ENCODE measurements around the gene FADS1. TPM values are rescaled to one million over a fixed set of nuclear protein-coding genes. Genes with fewer than 3 reads are reported as not detected.
A peak's percentile ranks its signal among the peaks of the same experiment; 100 is the strongest.

Gene FADS1
- total and polyA plus RNA-seq, 2 experiments from 2014 or later = 74.9 to 119 TPM

DNA sequence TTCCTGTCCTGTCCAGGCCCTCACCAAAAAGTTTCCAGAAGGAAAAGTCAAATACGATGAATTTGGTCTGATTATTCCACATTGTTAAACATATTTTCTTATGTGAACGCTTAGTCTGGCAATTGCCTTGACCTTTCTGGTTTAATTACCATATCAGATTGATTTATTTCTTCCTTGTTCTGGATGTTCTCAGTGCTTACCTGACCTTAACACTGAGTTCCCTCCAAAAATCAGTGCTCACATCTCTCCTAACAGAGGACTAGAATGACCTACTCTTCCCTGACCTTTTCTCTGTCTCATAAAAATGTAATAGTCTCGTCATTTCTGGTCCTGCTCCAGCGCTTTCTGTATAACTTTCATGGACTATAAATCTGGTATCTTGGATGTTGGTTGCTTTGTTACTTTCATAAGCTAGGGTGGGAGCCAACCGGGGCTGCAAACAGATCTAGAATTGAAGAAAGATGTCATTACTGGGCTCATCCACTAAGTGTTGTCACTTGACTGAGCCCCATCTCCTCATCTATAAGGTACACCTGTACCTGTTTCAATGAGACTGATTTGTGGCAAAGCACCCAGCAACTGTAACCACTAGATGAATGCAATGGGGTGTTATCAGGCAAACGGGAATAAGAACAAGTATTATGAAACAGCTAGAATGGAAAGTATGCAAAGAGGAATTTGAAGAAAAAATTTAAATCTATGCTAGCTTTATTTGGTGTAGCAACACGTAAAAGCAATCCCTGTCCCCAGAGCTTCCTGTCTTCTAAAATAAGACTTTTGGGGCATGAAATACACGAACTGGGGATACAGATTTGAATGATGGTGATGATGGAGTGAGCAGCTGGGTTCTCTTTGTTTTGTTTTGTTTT is 13.7 kb upstream of the FADS1 start (continued):
- TF ChIP-seq, protein P1, sequence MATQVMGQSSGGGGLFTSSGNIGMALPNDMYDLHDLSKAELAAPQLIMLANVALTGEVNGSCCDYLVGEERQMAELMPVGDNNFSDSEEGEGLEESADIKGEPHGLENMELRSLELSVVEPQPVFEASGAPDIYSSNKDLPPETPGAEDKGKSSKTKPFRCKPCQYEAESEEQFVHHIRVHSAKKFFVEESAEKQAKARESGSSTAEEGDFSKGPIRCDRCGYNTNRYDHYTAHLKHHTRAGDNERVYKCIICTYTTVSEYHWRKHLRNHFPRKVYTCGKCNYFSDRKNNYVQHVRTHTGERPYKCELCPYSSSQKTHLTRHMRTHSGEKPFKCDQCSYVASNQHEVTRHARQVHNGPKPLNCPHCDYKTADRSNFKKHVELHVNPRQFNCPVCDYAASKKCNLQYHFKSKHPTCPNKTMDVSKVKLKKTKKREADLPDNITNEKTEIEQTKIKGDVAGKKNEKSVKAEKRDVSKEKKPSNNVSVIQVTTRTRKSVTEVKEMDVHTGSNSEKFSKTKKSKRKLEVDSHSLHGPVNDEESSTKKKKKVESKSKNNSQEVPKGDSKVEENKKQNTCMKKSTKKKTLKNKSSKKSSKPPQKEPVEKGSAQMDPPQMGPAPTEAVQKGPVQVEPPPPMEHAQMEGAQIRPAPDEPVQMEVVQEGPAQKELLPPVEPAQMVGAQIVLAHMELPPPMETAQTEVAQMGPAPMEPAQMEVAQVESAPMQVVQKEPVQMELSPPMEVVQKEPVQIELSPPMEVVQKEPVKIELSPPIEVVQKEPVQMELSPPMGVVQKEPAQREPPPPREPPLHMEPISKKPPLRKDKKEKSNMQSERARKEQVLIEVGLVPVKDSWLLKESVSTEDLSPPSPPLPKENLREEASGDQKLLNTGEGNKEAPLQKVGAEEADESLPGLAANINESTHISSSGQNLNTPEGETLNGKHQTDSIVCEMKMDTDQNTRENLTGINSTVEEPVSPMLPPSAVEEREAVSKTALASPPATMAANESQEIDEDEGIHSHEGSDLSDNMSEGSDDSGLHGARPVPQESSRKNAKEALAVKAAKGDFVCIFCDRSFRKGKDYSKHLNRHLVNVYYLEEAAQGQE (IDR thresholded peaks at IDR 0.05; ENCODE audit: unreplicated experiment) = no peak
- TF ChIP-seq EZH2 (IDR thresholded peaks at IDR 0.05; ENCODE audit: low read depth, unreplicated experiment) = no peak
- no peak for TF ChIP-seq NANOG (IDR thresholded peaks at IDR 0.05; ENCODE audit: borderline replicate concordance)
- no peak for TF ChIP-seq ZNF114 (CRISPR knock-in tag; IDR thresholded peaks at IDR 0.05)
- TF ChIP-seq EZH2phosphoT487 (IDR thresholded peaks at IDR 0.05; ENCODE audit: unreplicated experiment) = no peak
- no peak for TF ChIP-seq ZNF331 (CRISPR knock-in tag; IDR thresholded peaks at IDR 0.05; ENCODE audit: low read depth)

DNA sequence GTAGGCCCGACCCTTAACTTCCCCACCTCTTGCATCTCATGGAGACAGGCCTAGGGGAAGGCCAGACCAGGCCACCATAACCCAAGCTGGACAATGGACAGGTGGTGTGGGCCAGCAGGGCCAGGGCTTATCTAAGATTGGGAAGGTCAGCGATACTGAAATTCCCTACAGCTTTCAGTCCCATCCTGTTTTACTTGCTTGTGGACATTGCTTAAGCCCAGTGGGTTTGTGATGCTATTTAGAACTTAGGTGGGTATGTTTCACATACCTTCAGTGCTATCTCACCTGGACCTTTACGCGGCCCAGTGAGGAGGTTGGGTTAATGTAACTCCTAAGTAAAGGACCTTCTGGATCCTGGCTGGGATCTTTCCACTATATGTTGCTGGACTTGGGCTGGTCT is 13.0 kb upstream of the FADS1 start:
- ATAC-seq = no peak
- Mint-ChIP-seq H3K4me1 (peaks cover 62% of the 10 kb centered on the region), H3K36me3 (ENCODE audit: low read depth) (peaks cover 31% of the 10 kb centered on the region), H3K27ac (no peak overlapping the region), H3K4me3 (peak overlapping the region; percentile 87), H3K9me3 (peaks cover 3% of the 10 kb centered on the region; the same call in 1 of the 3 replicates), H3K27me3 (ENCODE audit: insufficient read depth, low read depth, poor library complexity) (peaks cover 24% of the 10 kb centered on the region)
- Histone ChIP-seq H3K36me3 (ENCODE audit: insufficient read depth) (no peaks in the 10 kb centered on the region; the same call in 1 of the 2 replicates), H3K4me1 (ENCODE audit: insufficient read depth) (peaks cover 65% of the 10 kb centered on the region), H3F3A (replicated peaks; ENCODE audit: low read depth) (peaks cover 56% of the 10 kb centered on the region), H4K20me1 (replicated peaks; ENCODE audit: insufficient read depth) (peaks cover 42% of the 10 kb centered on the region), H3K27ac (ENCODE audit: low read depth) (0 out of 2 replicates have a peak overlapping the region, but pooled peaks have one; percentile 21), H3K79me2 (replicated peaks; ENCODE audit: insufficient read depth) (peaks cover 67% of the 10 kb centered on the region), H3K4me2 (peak overlapping the region; percentile 100), H3K9me2 (ENCODE audit: insufficient read depth) (no peaks in the 10 kb centered on the region), H3K27me3 (ENCODE audit: insufficient read depth) (no peaks in the 10 kb centered on the region), H2AFZ (no peak overlapping the region), H3K4me3 (peak overlapping the region; percentile 99)
- TF ChIP-seq ZNF114 (CRISPR knock-in tag; IDR thresholded peaks at IDR 0.05) = no peak
- no peak for DNase-seq (ENCODE audit: low spot score)

DNA sequence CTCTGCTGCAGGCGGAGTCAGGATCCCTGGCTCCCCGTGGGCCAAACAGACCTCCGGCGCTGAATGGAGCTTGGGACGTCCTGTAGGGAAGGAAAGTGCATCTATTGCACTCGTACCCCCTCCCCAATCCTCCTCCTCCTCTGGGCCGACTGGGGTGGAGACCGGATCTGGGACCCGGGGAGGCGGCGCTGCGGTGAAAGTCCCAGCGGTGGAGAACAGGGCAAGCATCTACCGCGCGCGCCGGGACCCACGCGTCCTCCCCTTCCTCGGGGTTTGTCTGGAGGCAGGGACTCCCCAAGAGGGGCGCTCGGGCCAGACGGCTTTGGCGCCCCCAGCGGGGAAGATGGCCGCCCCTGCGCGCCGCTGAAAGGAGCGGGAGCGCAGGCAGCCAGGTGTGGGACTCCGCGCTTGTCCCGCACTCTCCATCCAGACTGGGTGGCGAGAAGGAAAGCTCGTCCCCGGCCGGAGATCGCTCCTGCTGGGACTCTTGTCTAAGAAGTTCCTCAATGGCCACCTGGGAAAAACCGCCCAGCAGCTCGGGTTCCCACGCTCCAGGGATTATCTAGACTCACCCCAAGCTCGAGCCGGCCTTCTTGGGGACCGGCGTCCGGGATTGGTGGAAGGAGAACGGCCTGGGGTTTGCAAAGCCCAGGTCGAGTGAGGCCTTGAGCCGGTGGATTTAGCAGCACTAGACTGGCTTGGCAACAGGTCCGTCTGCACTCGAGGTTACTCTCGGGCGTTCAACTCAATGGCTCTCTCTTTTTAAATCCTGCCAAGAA is 12.0 kb upstream of the FADS1 start:
- no peaks in the 10 kb centered on the region; the same call in 1 of the 2 replicates for H3K36me3 ChIP-seq (ENCODE audit: insufficient read depth)
- peak overlapping the region; percentile 99 for H3K4me3 ChIP-seq
- Mint-ChIP-seq H3K4me3 (peak overlapping the region; percentile 87), H3K9me3 (peaks cover 3% of the 10 kb centered on the region; the same call in 1 of the 3 replicates), H3K27ac (peak overlapping the region; percentile 95), H3K36me3 (ENCODE audit: low read depth) (peaks cover 34% of the 10 kb centered on the region), H3K27me3 (ENCODE audit: insufficient read depth, low read depth, poor library complexity) (peaks cover 26% of the 10 kb centered on the region), H3K4me1 (peaks cover 55% of the 10 kb centered on the region)
- peaks cover 41% of the 10 kb centered on the region for H4K20me1 ChIP-seq (replicated peaks; ENCODE audit: insufficient read depth)
- H3K27ac ChIP-seq (ENCODE audit: low read depth) = peak overlapping the region; percentile 99
- H3K27me3 ChIP-seq (ENCODE audit: insufficient read depth) = no peaks in the 10 kb centered on the region
- no peaks in the 10 kb centered on the region for H3K9me2 ChIP-seq (ENCODE audit: insufficient read depth)
- H3K4me2 ChIP-seq = peak overlapping the region; percentile 100
- H3F3A ChIP-seq (replicated peaks; ENCODE audit: low read depth) = peaks cover 48% of the 10 kb centered on the region
- TF ChIP-seq, protein P2, sequence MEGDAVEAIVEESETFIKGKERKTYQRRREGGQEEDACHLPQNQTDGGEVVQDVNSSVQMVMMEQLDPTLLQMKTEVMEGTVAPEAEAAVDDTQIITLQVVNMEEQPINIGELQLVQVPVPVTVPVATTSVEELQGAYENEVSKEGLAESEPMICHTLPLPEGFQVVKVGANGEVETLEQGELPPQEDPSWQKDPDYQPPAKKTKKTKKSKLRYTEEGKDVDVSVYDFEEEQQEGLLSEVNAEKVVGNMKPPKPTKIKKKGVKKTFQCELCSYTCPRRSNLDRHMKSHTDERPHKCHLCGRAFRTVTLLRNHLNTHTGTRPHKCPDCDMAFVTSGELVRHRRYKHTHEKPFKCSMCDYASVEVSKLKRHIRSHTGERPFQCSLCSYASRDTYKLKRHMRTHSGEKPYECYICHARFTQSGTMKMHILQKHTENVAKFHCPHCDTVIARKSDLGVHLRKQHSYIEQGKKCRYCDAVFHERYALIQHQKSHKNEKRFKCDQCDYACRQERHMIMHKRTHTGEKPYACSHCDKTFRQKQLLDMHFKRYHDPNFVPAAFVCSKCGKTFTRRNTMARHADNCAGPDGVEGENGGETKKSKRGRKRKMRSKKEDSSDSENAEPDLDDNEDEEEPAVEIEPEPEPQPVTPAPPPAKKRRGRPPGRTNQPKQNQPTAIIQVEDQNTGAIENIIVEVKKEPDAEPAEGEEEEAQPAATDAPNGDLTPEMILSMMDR (conservative IDR thresholded peaks at IDR 0.05; ENCODE audit: low read depth in 2 of 2) = peak; percentile 49 to 50
- TF ChIP-seq, protein P1 (IDR thresholded peaks at IDR 0.05; ENCODE audit: unreplicated experiment) = no peak
- no peak overlapping the region for H2AFZ ChIP-seq
- ATAC-seq (peak; percentile 61), DNase-seq (ENCODE audit: low spot score) (peak; percentile 72)
- peaks cover 60% of the 10 kb centered on the region for H3K79me2 ChIP-seq (replicated peaks; ENCODE audit: insufficient read depth)
- peaks cover 57% of the 10 kb centered on the region for H3K4me1 ChIP-seq (ENCODE audit: insufficient read depth)
